Measurements from ENCODE around the gene CCDC61. TPM values are rescaled to one million over a fixed set of nuclear protein-coding genes. Genes with fewer than 3 reads are reported as not detected.
A peak's percentile ranks its signal among the peaks of the same experiment; 100 is the strongest.

CCDC61 gene
- total and polyA plus RNA-seq, 4 donors = 7.8 to 21.0 (median 11.0) TPM

GRCh38 chr19:45994456-45994997, 740 bp upstream of the CCDC61 start:
- no peak for TF ChIP-seq CTCF (IDR thresholded peaks at IDR 0.05; ENCODE audit: control extremely low read depth, extremely low read depth)
- DNase-seq (no peak), ATAC-seq (ENCODE audit: insufficient read depth, low FRiP score) (no peak)
- no peaks in the 10 kb centered on the region for H3K36me3 ChIP-seq (ENCODE audit: control insufficient read depth in 4 of 4, insufficient read depth in 4 of 4, low read length in 4 of 4)
- H3K9ac ChIP-seq (ENCODE audit: insufficient read depth in 1 of 2, low read length in 2 of 2) = no peak overlapping the region
- H3K27me3 ChIP-seq (ENCODE audit: control insufficient read depth in 3 of 3, insufficient read depth in 3 of 3, low read length in 2 of 3) = no peaks in the 10 kb centered on the region
- H3K4me1 ChIP-seq (ENCODE audit: control insufficient read depth in 5 of 5, insufficient read depth in 5 of 5, low read length in 5 of 5) = peaks cover 3 to 9% (median 6%) of the 10 kb centered on the region in 5 donors
- 3 to 7% methylated on average over 8 of the region's 8 CpGs for WGBS, 2 donors
- no peak overlapping the region for H3K27ac ChIP-seq (ENCODE audit: low read depth in 1 of 2, low read length in 1 of 2)
- H3K9me3 ChIP-seq (ENCODE audit: control insufficient read depth in 4 of 4, insufficient read depth in 3 of 4, low read length in 3 of 4) = no peaks in the 10 kb centered on the region
- H3K4me3 ChIP-seq = peak overlapping the region; percentile 6

- H3K36me3 ChIP-seq (ENCODE audit: control insufficient read depth in 4 of 4, insufficient read depth in 4 of 4, low read length in 4 of 4) = no peaks in the 10 kb centered on the region
Measured at GRCh38 chr19:45995715-45996385, 583 bp downstream of the CCDC61 start.

DNA sequence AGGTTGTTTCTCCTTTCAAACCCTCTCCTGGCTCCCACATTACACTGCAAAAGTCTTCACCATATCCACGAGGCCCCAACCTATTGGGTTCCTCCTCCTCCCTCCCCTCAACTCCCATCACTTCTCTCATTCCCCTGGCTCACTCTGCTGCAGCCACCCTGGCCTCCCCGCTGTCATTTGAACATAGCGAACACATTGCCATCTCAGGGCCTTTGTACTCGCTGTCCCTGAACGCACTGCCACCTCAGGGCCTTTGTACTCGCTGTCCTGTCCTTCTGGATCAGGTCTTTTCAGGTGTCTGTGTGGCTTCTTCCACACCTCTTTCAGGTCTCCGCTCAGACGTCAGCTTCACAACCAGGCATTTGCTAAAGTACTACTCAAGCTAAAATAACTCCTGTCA, 1.7 kb downstream of the CCDC61 start:
- no peak for DNase-seq

More at GRCh38 chr19:45995715-45996385, 583 bp downstream of the CCDC61 start:
- DNase-seq (peak in 1 of 3 donors; percentile 7), ATAC-seq (ENCODE audit: insufficient read depth, low FRiP score) (no peak)
- no peaks in the 10 kb centered on the region for H3K27me3 ChIP-seq (ENCODE audit: control insufficient read depth in 3 of 3, insufficient read depth in 3 of 3, low read length in 2 of 3)
- WGBS, 2 donors = 16 to 21% methylated on average over 13 of the region's 13 CpGs
- peak overlapping the region; percentile 74 for H3K4me3 ChIP-seq
- peak overlapping the region; percentile 65 to 72 for H3K27ac ChIP-seq (ENCODE audit: low read depth in 1 of 2, low read length in 1 of 2)
- TF ChIP-seq CTCF (IDR thresholded peaks at IDR 0.05; ENCODE audit: control extremely low read depth, extremely low read depth) = no peak
- H3K9me3 ChIP-seq (ENCODE audit: control insufficient read depth in 4 of 4, insufficient read depth in 3 of 4, low read length in 3 of 4) = no peaks in the 10 kb centered on the region
- H3K9ac ChIP-seq (ENCODE audit: insufficient read depth in 1 of 2, low read length in 2 of 2) = peak overlapping the region; percentile 63 to 91
- peaks cover 3 to 20% (median 12%) of the 10 kb centered on the region in 5 donors for H3K4me1 ChIP-seq (ENCODE audit: control insufficient read depth in 5 of 5, insufficient read depth in 5 of 5, low read length in 5 of 5)

More for the DNA sequence above, 1.7 kb downstream of the CCDC61 start:
- Histone ChIP-seq H3K27ac (ENCODE audit: low read depth in 1 of 2, low read length in 1 of 2) (no peak overlapping the region), H3K9ac (ENCODE audit: insufficient read depth in 1 of 2, low read length in 2 of 2) (no peak overlapping the region), H3K9me3 (ENCODE audit: control insufficient read depth in 4 of 4, insufficient read depth in 3 of 4, low read length in 3 of 4) (no peaks in the 10 kb centered on the region), H3K36me3 (ENCODE audit: control insufficient read depth in 4 of 4, insufficient read depth in 4 of 4, low read length in 4 of 4) (no peaks in the 10 kb centered on the region), H3K4me3 (no peak overlapping the region), H3K27me3 (ENCODE audit: control insufficient read depth in 3 of 3, insufficient read depth in 3 of 3, low read length in 2 of 3) (no peaks in the 10 kb centered on the region), H3K4me1 (ENCODE audit: control insufficient read depth in 5 of 5, insufficient read depth in 5 of 5, low read length in 5 of 5) (peaks cover 3 to 20% (median 12%) of the 10 kb centered on the region in 5 donors)
- ATAC-seq (ENCODE audit: insufficient read depth, low FRiP score) = no peak
- WGBS, 2 donors = 84 to 92% methylated on average over 8 of the region's 8 CpGs
- no peak for TF ChIP-seq CTCF (IDR thresholded peaks at IDR 0.05; ENCODE audit: control extremely low read depth, extremely low read depth)

Measured in lung (tissue), 12 donors.